ENCODE results near the gene CHMP5.

- TF ChIP-seq CTCF (IDR thresholded peaks at IDR 0.05) (no peak), POLR2A (IDR thresholded peaks at IDR 0.05) (no peak)
Observed at GRCh38 chr9:33250458-33250995, 14.3 kb upstream of the CHMP5 start.

Data from thyroid gland (tissue), 4 donors.